Nephron (organoid): ENCODE results near the gene MAML3.

Experiments used
- H3K27ac Mint-ChIP-seq, 3 experiments: 2 replicates each; pipeline ENCODE4 v1.8.0; 2020; ENCODE audit warnings: mixed read lengths in 3 of 3, mild to moderate bottlenecking in 2 of 3, moderate library complexity in 1 of 3
- H3K27me3 Mint-ChIP-seq: 2 replicates; pipeline ENCODE4 v1.8.0; 2021; ENCODE audit warnings: low read depth, mild to moderate bottlenecking, moderate library complexity, mixed read lengths
- H3K36me3 Mint-ChIP-seq: 2 replicates; pipeline ENCODE4 v1.8.0; 2020; ENCODE audit warnings: low read depth, mixed read lengths
- H3K4me1 Mint-ChIP-seq: 2 replicates; pipeline ENCODE4 v1.8.0; 2020; ENCODE audit warnings: mixed read lengths
- H3K4me3 Mint-ChIP-seq, 3 experiments: 2 replicates each; pipeline ENCODE4 v1.8.0; 2020; ENCODE audit warnings: mild to moderate bottlenecking in 3 of 3, mixed read lengths in 3 of 3, moderate library complexity in 2 of 3
- H3K9me3 Mint-ChIP-seq: 2 replicates; pipeline ENCODE4 v1.8.0; 2020; ENCODE audit warnings: mixed read lengths
- TF ChIP-seq, protein P1 (sequence below), 3 experiments: fragments of 200-600 bp; sonication (generic); IDR thresholded peaks; one replicate each; pipeline ENCODE4 v1.5.0; 2021; ENCODE audit warnings: antibody characterized with exemption in 3 of 3; ENCODE audit not compliant: unreplicated experiment in 3 of 3

MAML3 gene

GRCh38 chr4:139790291-139790690, 363.7 kb downstream of the MAML3 start:
- no peaks in the 10 kb centered on the region for H3K27me3 Mint-ChIP-seq
- H3K9me3 Mint-ChIP-seq: no peaks in the 10 kb centered on the region
- no peak overlapping the region for H3K4me3 Mint-ChIP-seq
- peaks cover 62% of the 10 kb centered on the region for H3K4me1 Mint-ChIP-seq
- H3K27ac Mint-ChIP-seq: no peak overlapping the region
- TF ChIP-seq, protein P1, sequence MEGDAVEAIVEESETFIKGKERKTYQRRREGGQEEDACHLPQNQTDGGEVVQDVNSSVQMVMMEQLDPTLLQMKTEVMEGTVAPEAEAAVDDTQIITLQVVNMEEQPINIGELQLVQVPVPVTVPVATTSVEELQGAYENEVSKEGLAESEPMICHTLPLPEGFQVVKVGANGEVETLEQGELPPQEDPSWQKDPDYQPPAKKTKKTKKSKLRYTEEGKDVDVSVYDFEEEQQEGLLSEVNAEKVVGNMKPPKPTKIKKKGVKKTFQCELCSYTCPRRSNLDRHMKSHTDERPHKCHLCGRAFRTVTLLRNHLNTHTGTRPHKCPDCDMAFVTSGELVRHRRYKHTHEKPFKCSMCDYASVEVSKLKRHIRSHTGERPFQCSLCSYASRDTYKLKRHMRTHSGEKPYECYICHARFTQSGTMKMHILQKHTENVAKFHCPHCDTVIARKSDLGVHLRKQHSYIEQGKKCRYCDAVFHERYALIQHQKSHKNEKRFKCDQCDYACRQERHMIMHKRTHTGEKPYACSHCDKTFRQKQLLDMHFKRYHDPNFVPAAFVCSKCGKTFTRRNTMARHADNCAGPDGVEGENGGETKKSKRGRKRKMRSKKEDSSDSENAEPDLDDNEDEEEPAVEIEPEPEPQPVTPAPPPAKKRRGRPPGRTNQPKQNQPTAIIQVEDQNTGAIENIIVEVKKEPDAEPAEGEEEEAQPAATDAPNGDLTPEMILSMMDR (IDR thresholded peaks at IDR 0.05; ENCODE audit: unreplicated experiment in 3 of 3): no peak
- H3K36me3 Mint-ChIP-seq: peaks cover 8% of the 10 kb centered on the region

- peaks cover 8% of the 10 kb centered on the region for H3K36me3 Mint-ChIP-seq
- no peak overlapping the region for H3K4me3 Mint-ChIP-seq
- H3K4me1 Mint-ChIP-seq: peaks cover 58% of the 10 kb centered on the region
- H3K9me3 Mint-ChIP-seq: no peaks in the 10 kb centered on the region
- peak overlapping the region in 2 of 3 experiments; percentile 6 to 15 for H3K27ac Mint-ChIP-seq
- TF ChIP-seq, protein P1 (IDR thresholded peaks at IDR 0.05; ENCODE audit: unreplicated experiment in 3 of 3): no peak
- H3K27me3 Mint-ChIP-seq: no peaks in the 10 kb centered on the region
Measured at GRCh38 chr4:139789096-139789654, 364.8 kb downstream of the MAML3 start.

GRCh38 chr4:139786494-139787354, 367.3 kb downstream of the MAML3 start:
- H3K4me3 Mint-ChIP-seq: peak overlapping the region in 1 of 3 experiments; percentile 9
- peaks cover 8% of the 10 kb centered on the region for H3K36me3 Mint-ChIP-seq
- peaks cover 61% of the 10 kb centered on the region for H3K4me1 Mint-ChIP-seq
- no peaks in the 10 kb centered on the region for H3K9me3 Mint-ChIP-seq
- TF ChIP-seq, protein P1 (IDR thresholded peaks at IDR 0.05; ENCODE audit: unreplicated experiment in 3 of 3): no peak
- peak overlapping the region; percentile 44 to 79 (median 74) for H3K27ac Mint-ChIP-seq
- no peaks in the 10 kb centered on the region for H3K27me3 Mint-ChIP-seq

DNA sequence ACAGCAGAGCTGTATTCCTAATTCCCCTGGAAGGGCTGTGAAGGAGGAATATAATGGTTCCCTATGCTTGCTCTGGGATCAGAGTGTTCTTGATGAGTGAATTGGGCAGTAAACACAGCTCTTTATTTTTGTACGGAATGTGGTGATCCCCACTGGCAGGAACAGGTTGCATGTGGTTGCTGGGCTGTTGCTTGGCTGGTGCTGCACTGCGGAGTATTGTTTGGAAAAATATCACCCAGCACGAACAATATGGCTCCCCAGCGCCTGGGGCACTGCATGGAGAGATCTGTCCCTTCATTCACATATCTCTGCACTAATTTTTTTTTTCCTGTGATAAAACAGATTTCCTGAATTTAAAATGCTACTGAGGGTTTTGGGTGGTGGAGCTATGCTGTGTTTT, 368.6 kb downstream of the MAML3 start:
- peaks cover 58% of the 10 kb centered on the region for H3K4me1 Mint-ChIP-seq
- no peaks in the 10 kb centered on the region for H3K9me3 Mint-ChIP-seq
- H3K4me3 Mint-ChIP-seq: no peak overlapping the region
- H3K36me3 Mint-ChIP-seq: peaks cover 8% of the 10 kb centered on the region
- H3K27me3 Mint-ChIP-seq: no peaks in the 10 kb centered on the region
- TF ChIP-seq, protein P1 (IDR thresholded peaks at IDR 0.05; ENCODE audit: unreplicated experiment in 3 of 3): no peak
- H3K27ac Mint-ChIP-seq: peak overlapping the region; percentile 44 to 74 (median 65)

- peak overlapping the region; percentile 45 to 76 (median 68) for H3K27ac Mint-ChIP-seq
- no peaks in the 10 kb centered on the region for H3K36me3 Mint-ChIP-seq
- no peaks in the 10 kb centered on the region for H3K9me3 Mint-ChIP-seq
- H3K27me3 Mint-ChIP-seq: no peaks in the 10 kb centered on the region
- no peak overlapping the region for H3K4me3 Mint-ChIP-seq
- TF ChIP-seq, protein P1 (IDR thresholded peaks at IDR 0.05; ENCODE audit: unreplicated experiment in 3 of 3): no peak
- peaks cover 58% of the 10 kb centered on the region for H3K4me1 Mint-ChIP-seq
Measured at GRCh38 chr4:139783741-139784484, 370.1 kb downstream of the MAML3 start.
